Fibroblast of lung (primary cell): ENCODE measurements around the gene DMGDH. TPM values are rescaled to one million over a fixed set of nuclear protein-coding genes. Genes with fewer than 3 reads are reported as not detected.

Source experiments
- DNase-seq, 2 donors: peaks; one replicate each; pipeline versions ENCODE4 v3.0.0 to v3.0.0-alpha.2; 2010; ENCODE audit warnings: low read depth in 2 of 2
- H2AFZ ChIP-seq: 2 replicates; pipeline ENCODE4 v1.5.1; 2012; ENCODE audit warnings: low read length, control low read depth, inconsistent platforms
- H3K27ac ChIP-seq: 2 replicates; pipeline ENCODE4 v1.5.1; 2011; ENCODE audit warnings: low read length, control low read depth; ENCODE audit not compliant: insufficient read depth
- H3K27me3 ChIP-seq: 2 replicates; pipeline ENCODE4 v1.5.1; 2011; ENCODE audit warnings: mild to moderate bottlenecking, low read length; ENCODE audit not compliant: control insufficient read depth, insufficient read depth
- H3K36me3 ChIP-seq: 2 replicates; pipeline ENCODE4 v1.5.1; 2011; ENCODE audit warnings: low read length; ENCODE audit not compliant: control insufficient read depth, insufficient read depth
- H3K4me1 ChIP-seq: 2 replicates; pipeline ENCODE4 v1.5.1; 2011; ENCODE audit warnings: low read length; ENCODE audit not compliant: control insufficient read depth, insufficient read depth; ENCODE audit errors: extremely low read depth
- H3K4me2 ChIP-seq: 2 replicates; pipeline ENCODE4 v1.5.1; 2011; ENCODE audit warnings: low read length, control low read depth; ENCODE audit not compliant: insufficient read depth; ENCODE audit errors: extremely low read depth
- H3K4me3 ChIP-seq, 4 experiments: fragments of 200-600 bp in 1 of 4; sonication (generic) in 1 of 4; replicated peaks in 1 of 4; 2 replicates each; pipeline ENCODE4 v1.5.1; 2011 to 2016; ENCODE audit warnings: low read length in 4 of 4, low read depth in 3 of 4, mild to moderate bottlenecking in 3 of 4, control low read depth in 2 of 4, inconsistent platforms in 1 of 4, mixed read lengths in 1 of 4; ENCODE audit not compliant: insufficient read depth in 1 of 4; ENCODE audit errors: control extremely low read depth in 1 of 4
- H3K79me2 ChIP-seq: 2 replicates; pipeline ENCODE4 v1.5.1; 2012; ENCODE audit warnings: mild to moderate bottlenecking, low read length, inconsistent platforms; ENCODE audit not compliant: control insufficient read depth, insufficient read depth
- H3K9ac ChIP-seq: 2 replicates; pipeline ENCODE4 v1.5.1; 2011; ENCODE audit warnings: mild to moderate bottlenecking, low read length, control low read depth; ENCODE audit not compliant: insufficient read depth
- H3K9me3 ChIP-seq: 2 replicates; pipeline ENCODE4 v1.5.1; 2012; ENCODE audit warnings: low read depth, low read length; ENCODE audit not compliant: control insufficient read depth, insufficient read depth
- H4K20me1 ChIP-seq: 2 replicates; pipeline ENCODE4 v1.5.1; 2011; ENCODE audit warnings: low read length; ENCODE audit not compliant: control insufficient read depth, insufficient read depth; ENCODE audit errors: extremely low read depth
- EZH2 ChIP-seq: IDR thresholded peaks from 2 replicates; pipeline ENCODE4 v1.5.1; 2012; ENCODE audit warnings: low read length, control low read depth, mild to moderate bottlenecking; ENCODE audit errors: missing control alignments
- polyA plus RNA-seq, 2 donors: library from polyadenylated mRNA; depleted of rRNA in 1 of 2; stranded (reverse) in 1 of 2; unstranded in 1 of 2; fragments of >200 nt; gene quantifications; 2 replicates each; pipeline ENCODE4 v1.2.1, GENCODE V29; 2011 to 2012; ENCODE audit warnings: missing spikeins in 1 of 2
- total RNA-seq: library from RNA; depleted of rRNA; stranded (reverse); fragments of >200 nt; gene quantifications from 2 replicates; pipeline ENCODE4 v1.2.1, GENCODE V29; 2014
- TF ChIP-seq, protein P1 (sequence below), 2 donors: IDR thresholded peaks in 1 of 2; conservative IDR thresholded peaks in 1 of 2; 1 replicate in 1 of 2; 2 replicates in 1 of 2; pipeline ENCODE4 v1.5.1; 2011 to 2012; ENCODE audit warnings: low read length in 2 of 2, control low read depth in 1 of 2, inconsistent platforms in 1 of 2, low read depth in 1 of 2, mild to moderate bottlenecking in 1 of 2

Gene DMGDH
- total and polyA plus RNA-seq, 2 donors (not counting 1 experiment from before 2014, with no cell fraction given): 0.89 to 7.9 TPM

DNA sequence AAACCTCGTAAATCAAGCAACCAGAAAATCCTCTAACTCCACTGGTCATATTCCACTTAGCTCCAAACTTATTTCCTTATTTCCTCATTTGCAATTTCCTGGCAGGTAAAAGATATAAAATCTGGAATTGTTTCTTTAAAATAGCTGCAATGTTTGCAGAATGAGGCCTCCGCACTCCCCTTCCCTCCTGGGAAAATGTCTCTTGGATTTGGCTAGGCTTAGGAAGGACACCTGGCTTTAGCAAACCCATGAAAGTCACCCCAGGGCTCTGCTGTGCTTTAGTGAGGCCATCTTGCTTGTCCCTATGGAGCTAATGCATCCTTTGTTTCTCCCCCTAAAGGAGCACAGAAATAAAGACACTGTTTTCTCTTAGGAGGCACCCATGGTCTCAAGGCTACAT, 94.9 kb downstream of the DMGDH start:
- Histone ChIP-seq H3K4me2 (no peak overlapping the region), H3K4me1 (peaks cover 4% of the 10 kb centered on the region), H3K79me2 (no peaks in the 10 kb centered on the region), H3K4me3 (no peak overlapping the region), H3K36me3 (no peaks in the 10 kb centered on the region), H3K27ac (no peak overlapping the region), H2AFZ (no peak overlapping the region), H3K9ac (no peak overlapping the region), H3K27me3 (no peaks in the 10 kb centered on the region), H4K20me1 (no peaks in the 10 kb centered on the region), H3K9me3 (no peaks in the 10 kb centered on the region)
- TF ChIP-seq, protein P1, sequence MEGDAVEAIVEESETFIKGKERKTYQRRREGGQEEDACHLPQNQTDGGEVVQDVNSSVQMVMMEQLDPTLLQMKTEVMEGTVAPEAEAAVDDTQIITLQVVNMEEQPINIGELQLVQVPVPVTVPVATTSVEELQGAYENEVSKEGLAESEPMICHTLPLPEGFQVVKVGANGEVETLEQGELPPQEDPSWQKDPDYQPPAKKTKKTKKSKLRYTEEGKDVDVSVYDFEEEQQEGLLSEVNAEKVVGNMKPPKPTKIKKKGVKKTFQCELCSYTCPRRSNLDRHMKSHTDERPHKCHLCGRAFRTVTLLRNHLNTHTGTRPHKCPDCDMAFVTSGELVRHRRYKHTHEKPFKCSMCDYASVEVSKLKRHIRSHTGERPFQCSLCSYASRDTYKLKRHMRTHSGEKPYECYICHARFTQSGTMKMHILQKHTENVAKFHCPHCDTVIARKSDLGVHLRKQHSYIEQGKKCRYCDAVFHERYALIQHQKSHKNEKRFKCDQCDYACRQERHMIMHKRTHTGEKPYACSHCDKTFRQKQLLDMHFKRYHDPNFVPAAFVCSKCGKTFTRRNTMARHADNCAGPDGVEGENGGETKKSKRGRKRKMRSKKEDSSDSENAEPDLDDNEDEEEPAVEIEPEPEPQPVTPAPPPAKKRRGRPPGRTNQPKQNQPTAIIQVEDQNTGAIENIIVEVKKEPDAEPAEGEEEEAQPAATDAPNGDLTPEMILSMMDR (conservative IDR thresholded peaks at IDR 0.05 in 1 of 2, IDR thresholded peaks at IDR 0.05 in 1 of 2; ENCODE audit: low read depth in 1 of 2, low read length in 2 of 2): no peak
- no peak for TF ChIP-seq EZH2
- no peak for DNase-seq

DNA sequence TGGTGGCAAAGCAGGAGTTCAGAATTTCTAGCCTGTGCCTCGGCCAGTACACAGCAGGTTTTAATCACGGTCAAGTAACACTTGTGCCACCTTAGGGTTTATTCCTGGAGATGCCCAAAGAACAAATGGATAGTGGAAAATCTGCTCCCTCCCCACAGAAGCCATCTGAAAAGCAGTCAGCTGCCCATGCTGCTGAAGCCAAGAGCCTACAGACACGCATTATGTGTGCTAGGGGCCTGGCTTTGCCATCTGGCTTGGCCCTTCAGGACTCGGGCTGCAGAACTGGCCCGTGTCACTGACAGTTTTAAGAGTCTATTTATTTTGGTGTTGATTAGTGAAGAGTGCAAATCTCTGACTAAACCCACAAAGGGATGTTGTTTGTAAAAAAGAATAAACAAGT, 95.5 kb downstream of the DMGDH start:
- Histone ChIP-seq H2AFZ (no peak overlapping the region), H3K4me3 (no peak overlapping the region), H3K4me2 (no peak overlapping the region), H3K36me3 (no peaks in the 10 kb centered on the region), H3K27ac (no peak overlapping the region), H3K27me3 (no peaks in the 10 kb centered on the region), H3K9me3 (no peaks in the 10 kb centered on the region), H3K4me1 (peaks cover 4% of the 10 kb centered on the region), H3K9ac (no peak overlapping the region), H4K20me1 (no peaks in the 10 kb centered on the region), H3K79me2 (no peaks in the 10 kb centered on the region)
- DNase-seq: no peak
- TF ChIP-seq, protein P1 (conservative IDR thresholded peaks at IDR 0.05 in 1 of 2, IDR thresholded peaks at IDR 0.05 in 1 of 2; ENCODE audit: low read depth in 1 of 2, low read length in 2 of 2): no peak
- no peak for TF ChIP-seq EZH2

DNA sequence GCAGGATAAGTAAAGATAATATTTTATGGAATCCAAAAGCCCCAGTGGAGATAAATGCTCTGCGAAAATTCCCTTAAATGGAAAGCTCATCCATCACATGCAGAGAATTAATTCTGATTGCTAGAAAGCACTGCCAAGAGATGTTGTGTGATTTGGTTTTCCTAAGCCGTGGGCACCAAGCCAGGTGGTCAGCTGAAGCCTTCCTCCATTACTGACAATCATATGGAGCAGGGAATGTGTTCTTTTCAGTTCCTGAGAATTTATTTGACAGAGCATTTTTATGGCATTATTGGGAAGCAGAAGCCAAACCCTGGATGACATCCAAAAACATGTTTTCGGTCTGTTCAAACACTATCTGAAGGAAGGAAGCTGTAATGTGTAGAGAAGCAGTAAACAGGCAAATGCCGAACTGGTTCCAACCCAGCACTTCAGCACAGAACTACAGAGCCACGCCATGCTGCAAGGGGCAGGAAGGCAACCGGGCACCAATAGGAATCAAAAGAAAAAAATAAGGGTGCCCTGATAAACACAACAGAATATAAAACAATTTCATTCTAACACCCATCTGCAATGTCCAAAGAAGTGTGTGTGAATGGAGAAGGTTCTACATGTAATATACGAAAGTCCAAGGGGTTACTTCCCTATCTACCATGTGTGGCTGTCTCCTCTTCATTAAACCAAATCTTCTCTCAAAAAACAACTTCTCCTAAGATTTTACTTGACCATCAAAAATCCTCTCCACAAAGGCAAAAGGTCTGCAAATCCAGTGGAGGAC, 96.6 kb downstream of the DMGDH start:
- H3K9me3 ChIP-seq: no peaks in the 10 kb centered on the region
- H3K79me2 ChIP-seq: no peaks in the 10 kb centered on the region
- H3K36me3 ChIP-seq: no peaks in the 10 kb centered on the region
- no peaks in the 10 kb centered on the region for H4K20me1 ChIP-seq
- DNase-seq: peak; percentile 63 to 73
- no peak overlapping the region for H3K9ac ChIP-seq
- H2AFZ ChIP-seq: peak overlapping the region; percentile 54
- peaks cover 4% of the 10 kb centered on the region for H3K4me1 ChIP-seq
- H3K4me2 ChIP-seq: peak overlapping the region; percentile 62
- peak overlapping the region in 1 of 4 experiments; percentile 0 for H3K4me3 ChIP-seq
- no peaks in the 10 kb centered on the region for H3K27me3 ChIP-seq
- TF ChIP-seq, protein P1 (conservative IDR thresholded peaks at IDR 0.05 in 1 of 2, IDR thresholded peaks at IDR 0.05 in 1 of 2; ENCODE audit: low read depth in 1 of 2, low read length in 2 of 2): no peak
- H3K27ac ChIP-seq: no peak overlapping the region
